Measurements from ENCODE around the gene TENM4. TPM values are rescaled to one million over a fixed set of nuclear protein-coding genes. Genes with fewer than 3 reads are reported as not detected.

The TENM4 gene
- polyA plus RNA-seq, 1 donor from 2014 or later = 16.8 TPM

- no peak for TF ChIP-seq TAF1 (IDR thresholded peaks at IDR 0.05; ENCODE audit: low read depth)
- no peak for TF ChIP-seq SMC3 (conservative IDR thresholded peaks at IDR 0.05; ENCODE audit: poor library complexity)
- TF ChIP-seq RAD21 (conservative IDR thresholded peaks at IDR 0.05) = no peak
- no peak for TF ChIP-seq REST (IDR thresholded peaks at IDR 0.05; ENCODE audit: borderline replicate concordance)
- TF ChIP-seq POLR2AphosphoS5 (IDR thresholded peaks at IDR 0.05) = no peak
These were observed 351.2 kb downstream of the TENM4 start for GRCh38 chr11:79089601-79090000.

GRCh38 chr11:79088967-79089366 is 351.9 kb downstream of the TENM4 start:
- Histone ChIP-seq H3K27me3 (ENCODE audit: insufficient read depth, low read depth, low read length) (no peaks in the 10 kb centered on the region), H2AFZ (ENCODE audit: low read depth, low read length) (no peak overlapping the region), H4K20me1 (ENCODE audit: insufficient read depth) (no peaks in the 10 kb centered on the region)

More at GRCh38 chr11:79089601-79090000, 351.2 kb downstream of the TENM4 start:
- Histone ChIP-seq H3K4me2 (ENCODE audit: low read length) (no peak overlapping the region), H2AFZ (ENCODE audit: low read depth, low read length) (no peak overlapping the region), H3F3A (ENCODE audit: insufficient read depth, low read length, poor library complexity, severe bottlenecking) (no peaks in the 10 kb centered on the region), H3K9ac (ENCODE audit: low read length) (no peak overlapping the region), H3K27ac (ENCODE audit: low read length) (no peak overlapping the region), H3K27me3 (ENCODE audit: insufficient read depth, low read depth, low read length) (no peaks in the 10 kb centered on the region), H3K9me3 (ENCODE audit: low read length) (no peaks in the 10 kb centered on the region), H3K79me2 (replicated peaks; ENCODE audit: insufficient read depth, low read length) (no peaks in the 10 kb centered on the region), H3K36me3 (ENCODE audit: insufficient read depth, low read length) (no peaks in the 10 kb centered on the region), H3K9me2 (ENCODE audit: insufficient read depth, low read length) (no peaks in the 10 kb centered on the region), H3K4me3 (ENCODE audit: low read length) (no peak overlapping the region), H4K20me1 (ENCODE audit: insufficient read depth) (no peaks in the 10 kb centered on the region)

More at GRCh38 chr11:79088967-79089366, 351.9 kb downstream of the TENM4 start:
- no peak overlapping the region for H3K9ac ChIP-seq (ENCODE audit: low read length)
- no peak overlapping the region for H3K4me2 ChIP-seq (ENCODE audit: low read length)
- no peak for TF ChIP-seq SMC3 (conservative IDR thresholded peaks at IDR 0.05; ENCODE audit: poor library complexity)
- TF ChIP-seq EP300 (conservative IDR thresholded peaks at IDR 0.05; ENCODE audit: poor library complexity, severe bottlenecking) = no peak
- no peak for TF ChIP-seq MXI1 (conservative IDR thresholded peaks at IDR 0.05; ENCODE audit: poor library complexity, severe bottlenecking)
- TF ChIP-seq POLR2AphosphoS5 (IDR thresholded peaks at IDR 0.05) = no peak
- TF ChIP-seq RAD21 (conservative IDR thresholded peaks at IDR 0.05) = no peak
- TF ChIP-seq TAF1 (IDR thresholded peaks at IDR 0.05; ENCODE audit: low read depth) = no peak
- TF ChIP-seq REST (IDR thresholded peaks at IDR 0.05; ENCODE audit: borderline replicate concordance) = no peak
- no peak for TF ChIP-seq EZH2 (IDR thresholded peaks at IDR 0.05; ENCODE audit: borderline replicate concordance, insufficient read depth, low read length, poor library complexity, severe bottlenecking)
- TF ChIP-seq CTCF (IDR thresholded peaks at IDR 0.05; ENCODE audit: poor library complexity, severe bottlenecking) = no peak
- H3K27ac ChIP-seq (ENCODE audit: low read length) = no peak overlapping the region
- H3F3A ChIP-seq (ENCODE audit: insufficient read depth, low read length, poor library complexity, severe bottlenecking) = no peaks in the 10 kb centered on the region
- H3K36me3 ChIP-seq (ENCODE audit: insufficient read depth, low read length) = no peaks in the 10 kb centered on the region
- no peaks in the 10 kb centered on the region for H3K9me3 ChIP-seq (ENCODE audit: low read length)
- H3K4me3 ChIP-seq (ENCODE audit: low read length) = no peak overlapping the region
- no peaks in the 10 kb centered on the region for H3K79me2 ChIP-seq (replicated peaks; ENCODE audit: insufficient read depth, low read length)
- no peaks in the 10 kb centered on the region for H3K9me2 ChIP-seq (ENCODE audit: insufficient read depth, low read length)
